Measurements from ENCODE around the gene SMG6. TPM values are rescaled to one million over a fixed set of nuclear protein-coding genes. Genes with fewer than 3 reads are reported as not detected.

SMG6 gene
- total and polyA plus RNA-seq, 11 donors: 12.2 to 38.6 (median 22.1) TPM

DNA sequence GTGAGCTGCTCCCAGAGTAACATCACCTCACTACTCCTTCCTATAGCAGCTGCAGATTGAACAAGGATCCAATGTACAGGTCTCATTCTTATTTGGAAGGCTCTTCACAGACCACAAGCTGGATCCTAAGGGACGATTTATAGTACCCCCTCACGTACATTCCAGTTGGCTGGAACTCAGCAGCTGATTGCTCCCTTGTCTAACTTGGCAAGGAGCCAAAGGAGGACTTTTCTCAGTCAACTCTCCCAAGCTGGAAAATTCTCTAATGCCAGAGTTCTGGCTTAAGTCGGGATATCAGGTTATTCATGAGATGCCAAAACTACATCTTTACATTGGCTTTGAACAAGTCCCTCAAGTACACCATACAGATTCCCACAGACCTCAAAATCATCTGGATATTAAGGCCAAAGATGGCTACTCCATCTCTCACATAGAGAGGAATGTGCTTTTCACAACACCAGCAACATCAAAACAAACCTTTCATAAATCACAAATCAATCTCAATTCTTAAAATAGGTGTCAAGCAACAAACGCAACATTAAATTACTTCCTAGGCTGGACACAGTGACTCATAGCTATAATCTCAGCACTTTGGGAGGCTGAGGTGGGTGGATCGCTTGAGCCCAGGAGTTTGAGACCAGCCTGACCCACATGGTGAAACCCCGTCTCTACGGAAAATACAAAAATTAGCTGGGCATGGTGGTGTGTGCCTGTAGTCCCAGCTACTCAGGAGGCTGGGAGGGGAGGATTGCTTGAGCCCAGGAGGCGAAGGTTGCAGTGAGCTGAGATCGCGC is 39.3 kb downstream of the SMG6 start:
- peak in 1 of 4 donors; percentile 20 for ATAC-seq
- H3K27me3 ChIP-seq: no peaks in the 10 kb centered on the region
- H3K9me3 ChIP-seq: no peaks in the 10 kb centered on the region
- H3K36me3 ChIP-seq: peaks cover 0 to 29% (median 13%) of the 10 kb centered on the region in 9 donors
- intact Hi-C loops (cut with DNase I): no loop called here
- no peak overlapping the region for H3K4me3 ChIP-seq
- peak overlapping the region in 2 of 12 donors; percentile 58 to 85 for H3K27ac ChIP-seq
- WGBS, 4 donors: 74 to 76% (median 75%) methylated on average over 10 of the region's 10 CpGs
- TF ChIP-seq, protein P1, sequence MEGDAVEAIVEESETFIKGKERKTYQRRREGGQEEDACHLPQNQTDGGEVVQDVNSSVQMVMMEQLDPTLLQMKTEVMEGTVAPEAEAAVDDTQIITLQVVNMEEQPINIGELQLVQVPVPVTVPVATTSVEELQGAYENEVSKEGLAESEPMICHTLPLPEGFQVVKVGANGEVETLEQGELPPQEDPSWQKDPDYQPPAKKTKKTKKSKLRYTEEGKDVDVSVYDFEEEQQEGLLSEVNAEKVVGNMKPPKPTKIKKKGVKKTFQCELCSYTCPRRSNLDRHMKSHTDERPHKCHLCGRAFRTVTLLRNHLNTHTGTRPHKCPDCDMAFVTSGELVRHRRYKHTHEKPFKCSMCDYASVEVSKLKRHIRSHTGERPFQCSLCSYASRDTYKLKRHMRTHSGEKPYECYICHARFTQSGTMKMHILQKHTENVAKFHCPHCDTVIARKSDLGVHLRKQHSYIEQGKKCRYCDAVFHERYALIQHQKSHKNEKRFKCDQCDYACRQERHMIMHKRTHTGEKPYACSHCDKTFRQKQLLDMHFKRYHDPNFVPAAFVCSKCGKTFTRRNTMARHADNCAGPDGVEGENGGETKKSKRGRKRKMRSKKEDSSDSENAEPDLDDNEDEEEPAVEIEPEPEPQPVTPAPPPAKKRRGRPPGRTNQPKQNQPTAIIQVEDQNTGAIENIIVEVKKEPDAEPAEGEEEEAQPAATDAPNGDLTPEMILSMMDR (IDR thresholded peaks at IDR 0.05): no peak
- no peak for TF ChIP-seq POLR2A (IDR thresholded peaks at IDR 0.05)
- DNase-seq: no peak
- peaks cover 0 to 49% (median 10%) of the 10 kb centered on the region in 12 donors for H3K4me1 ChIP-seq

DNA sequence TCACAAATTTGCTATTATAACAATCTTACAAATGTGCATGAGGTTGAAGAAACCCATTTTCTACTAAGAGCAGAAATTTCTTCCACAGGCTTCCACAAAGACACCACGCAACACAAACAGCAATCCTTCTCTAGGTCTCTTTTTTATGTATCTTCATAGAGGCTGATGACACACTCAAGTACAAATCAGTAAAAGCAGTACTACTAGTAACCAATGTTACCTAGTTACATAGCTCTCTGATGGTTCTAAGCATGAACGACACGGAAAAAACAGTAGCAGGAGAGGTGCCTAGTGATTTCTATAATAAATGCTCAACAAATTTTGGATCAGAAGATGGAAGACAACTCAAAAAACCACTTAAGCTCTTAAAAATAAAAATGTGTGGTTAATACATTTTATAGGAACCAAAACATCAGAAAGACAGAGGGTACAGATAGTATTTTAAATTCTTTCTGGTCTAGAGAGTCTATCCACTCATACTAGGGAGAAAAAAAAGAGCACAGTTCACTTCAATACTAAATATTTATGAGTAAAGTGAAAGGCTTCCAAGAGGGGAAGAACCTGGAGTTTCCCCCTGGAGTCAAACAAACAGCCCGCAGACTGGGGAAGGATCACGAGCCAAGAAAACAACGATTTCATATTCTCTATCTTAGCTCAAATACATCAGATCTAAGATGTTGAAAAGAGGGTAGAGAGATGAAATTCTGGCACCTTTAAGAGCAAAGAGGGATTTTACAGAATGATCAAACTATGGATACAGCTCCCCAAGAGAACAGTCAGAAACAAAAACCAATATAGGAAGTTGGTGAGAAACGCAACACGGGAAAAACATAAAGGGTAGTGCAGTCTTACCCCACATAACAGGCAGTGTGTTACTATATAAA is 40.2 kb downstream of the SMG6 start:
- no peak for DNase-seq
- no peaks in the 10 kb centered on the region for H3K27me3 ChIP-seq
- no peak overlapping the region for H3K4me3 ChIP-seq
- TF ChIP-seq, protein P1 (IDR thresholded peaks at IDR 0.05): no peak
- TF ChIP-seq POLR2A (IDR thresholded peaks at IDR 0.05): no peak
- H3K9me3 ChIP-seq: no peaks in the 10 kb centered on the region
- no peak for ATAC-seq
- 73 to 82% (median 79%) methylated on average over 8 of the region's 8 CpGs for WGBS, 4 donors
- H3K4me1 ChIP-seq: peaks cover 0 to 53% (median 10%) of the 10 kb centered on the region in 12 donors
- peaks cover 0 to 26% (median 13%) of the 10 kb centered on the region in 9 donors for H3K36me3 ChIP-seq
- intact Hi-C loops (cut with DNase I): no loop called here
- H3K27ac ChIP-seq: peak overlapping the region in 2 of 12 donors; percentile 58 to 85

DNA sequence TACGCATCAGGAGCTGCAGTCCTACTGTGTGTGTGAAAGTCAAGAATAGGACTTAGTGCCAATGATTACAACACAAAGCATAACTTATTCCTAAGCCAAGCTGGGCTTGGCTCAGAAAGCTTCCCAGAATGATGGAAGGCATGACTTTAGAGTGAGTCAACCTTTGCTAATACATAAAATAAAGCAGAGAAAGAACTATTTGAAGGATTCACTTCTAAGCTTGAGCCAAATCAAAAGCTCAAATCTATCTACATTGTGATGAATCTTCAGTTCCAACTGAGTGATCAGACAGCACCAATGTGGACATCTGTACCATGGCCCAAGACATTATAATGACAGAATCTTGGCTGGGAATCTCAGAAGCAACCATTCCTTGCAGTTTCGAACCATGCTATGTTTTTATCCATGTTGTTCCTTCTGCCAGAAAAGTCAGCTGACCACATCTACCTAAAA is 41.4 kb downstream of the SMG6 start:
- Histone ChIP-seq H3K36me3 (peaks cover 0 to 22% (median under 1%) of the 10 kb centered on the region in 9 donors), H3K9me3 (no peaks in the 10 kb centered on the region), H3K4me3 (no peak overlapping the region), H3K27me3 (no peaks in the 10 kb centered on the region), H3K27ac (peak overlapping the region in 2 of 12 donors; percentile 58 to 85), H3K4me1 (peaks cover 0 to 49% (median 10%) of the 10 kb centered on the region in 12 donors)
- WGBS, 4 donors: 71 to 86% (median 84%) methylated on average over 2 of the region's 2 CpGs
- ATAC-seq (peak in 2 of 4 donors; percentile 46 to 54), DNase-seq (no peak)
- intact Hi-C loops (cut with DNase I): no loop called here
- TF ChIP-seq, protein P1 (IDR thresholded peaks at IDR 0.05): no peak
- TF ChIP-seq POLR2A (IDR thresholded peaks at IDR 0.05): no peak

Data from heart left ventricle (tissue), 16 donors.